ENCODE measurements around the gene PLA2G2C. TPM values are rescaled to one million over a fixed set of nuclear protein-coding genes. Genes with fewer than 3 reads are reported as not detected.

The PLA2G2C gene
- total RNA-seq, 1 donor from 2014 or later = not detected

DNA sequence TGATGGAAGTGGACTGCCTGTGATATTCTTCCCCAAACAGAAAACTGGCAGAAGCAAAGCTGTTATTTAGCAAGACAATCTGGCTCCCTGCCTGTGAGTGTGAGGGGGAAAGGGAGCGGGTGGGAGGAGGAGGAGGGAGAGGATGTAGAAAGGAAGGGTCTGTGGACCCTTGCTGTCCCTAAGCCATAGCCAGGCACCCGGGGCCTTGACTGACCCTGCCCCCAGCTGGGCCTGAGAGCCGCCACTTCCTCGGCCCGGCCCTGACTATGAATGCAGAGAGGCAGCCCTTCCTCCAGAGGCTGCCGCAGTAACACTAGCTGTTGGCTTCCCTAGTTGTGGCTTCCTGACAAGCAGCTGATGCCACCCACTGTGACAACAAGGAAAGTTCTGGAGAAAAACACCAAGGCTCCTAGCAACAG lies 33.3 kb downstream of the PLA2G2C start:
- DNase-seq (ENCODE audit: low spot score) = peak; percentile 41

DNA sequence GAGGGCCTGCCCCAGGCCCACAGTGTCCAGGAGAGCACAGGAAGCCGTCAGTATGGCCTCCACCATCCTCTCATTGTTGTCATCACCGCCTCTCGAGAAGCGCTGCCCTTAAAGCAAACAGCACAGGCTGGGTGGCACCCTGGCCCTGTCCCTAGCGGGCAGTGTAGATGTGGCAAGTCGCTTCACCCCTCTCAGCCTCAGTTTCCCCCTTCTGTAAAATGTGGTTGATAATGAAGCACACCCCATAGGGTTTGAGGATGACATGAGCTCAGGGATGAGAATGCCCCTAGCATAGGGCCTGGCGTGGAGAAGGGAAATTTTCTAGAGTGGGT lies 33.8 kb downstream of the PLA2G2C start:
- no peak for DNase-seq (ENCODE audit: low spot score)

DNA sequence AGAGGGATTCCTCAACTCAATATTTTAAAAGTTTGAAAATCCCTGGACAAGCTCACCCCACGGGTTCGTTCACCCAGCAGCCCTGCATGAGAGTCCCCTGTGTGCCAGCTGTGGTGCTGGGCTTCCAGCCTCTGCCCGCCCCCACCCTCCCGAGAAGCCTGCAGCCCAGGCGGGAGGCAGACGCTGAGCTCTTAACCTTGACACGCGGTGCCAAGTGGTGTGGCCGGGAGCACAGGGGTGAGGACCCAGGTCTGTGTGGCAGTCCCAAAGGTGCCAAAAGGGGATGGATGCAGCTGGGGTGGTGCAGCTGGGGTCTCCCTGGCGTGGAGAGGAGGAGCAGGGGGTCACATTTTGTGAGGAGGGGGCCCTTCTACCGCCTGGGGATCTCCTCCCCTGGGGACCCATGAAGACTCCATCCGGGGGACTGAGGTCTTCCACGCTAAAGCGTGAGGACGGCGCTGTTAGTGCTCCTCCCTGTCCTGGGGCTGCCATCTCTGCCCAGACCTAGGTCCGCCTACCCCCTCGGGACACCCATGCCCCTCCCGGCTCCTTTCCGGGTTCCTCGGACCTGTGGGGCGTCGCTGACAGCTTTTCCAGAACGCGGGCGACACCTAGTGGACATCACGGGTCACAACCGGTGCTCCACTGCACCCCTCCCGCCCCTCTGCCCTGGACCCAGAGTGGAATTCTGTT lies 34.3 kb downstream of the PLA2G2C start:
- peak; percentile 79 for DNase-seq (ENCODE audit: low spot score)

DNA sequence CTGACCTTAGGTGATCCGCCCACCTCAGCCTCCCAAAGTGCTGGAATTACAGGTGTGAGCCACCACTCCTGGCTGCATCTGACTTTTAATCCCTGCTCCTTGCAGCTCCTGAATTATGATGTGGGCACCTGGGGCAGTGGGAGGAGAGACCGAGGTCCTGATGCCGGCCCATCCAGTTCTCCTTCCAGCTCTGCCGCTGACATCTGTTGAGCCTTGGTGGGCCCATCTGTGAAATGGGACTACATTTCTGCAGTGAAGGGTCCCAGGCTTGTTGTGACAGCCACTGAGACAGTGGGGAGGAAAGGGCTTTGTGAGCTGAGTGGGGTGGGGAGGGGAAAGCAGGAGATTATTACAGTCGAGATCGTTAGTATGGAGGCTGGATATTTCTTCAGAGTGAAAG lies 35.3 kb downstream of the PLA2G2C start:
- no peak for DNase-seq (ENCODE audit: low spot score)

DNA sequence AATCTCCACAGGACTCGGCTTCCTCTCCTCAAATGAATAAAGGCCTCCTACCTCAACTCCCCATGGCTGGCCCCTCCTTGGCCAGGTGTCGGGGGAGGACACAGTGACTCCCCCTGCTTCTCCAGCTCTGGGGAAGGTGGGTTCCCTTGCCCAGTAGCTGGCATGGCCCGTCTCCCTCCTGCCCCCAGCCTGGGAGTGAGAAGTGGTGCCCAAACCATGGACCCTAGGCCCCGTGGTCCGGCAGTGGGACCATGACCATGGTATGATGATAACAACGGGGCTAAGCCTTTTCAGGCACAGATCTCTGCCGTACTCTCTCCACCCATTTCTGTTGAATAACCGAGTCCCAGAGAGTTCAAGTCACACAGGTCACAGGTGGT lies 36.0 kb downstream of the PLA2G2C start:
- DNase-seq (ENCODE audit: low spot score) = no peak

DNA sequence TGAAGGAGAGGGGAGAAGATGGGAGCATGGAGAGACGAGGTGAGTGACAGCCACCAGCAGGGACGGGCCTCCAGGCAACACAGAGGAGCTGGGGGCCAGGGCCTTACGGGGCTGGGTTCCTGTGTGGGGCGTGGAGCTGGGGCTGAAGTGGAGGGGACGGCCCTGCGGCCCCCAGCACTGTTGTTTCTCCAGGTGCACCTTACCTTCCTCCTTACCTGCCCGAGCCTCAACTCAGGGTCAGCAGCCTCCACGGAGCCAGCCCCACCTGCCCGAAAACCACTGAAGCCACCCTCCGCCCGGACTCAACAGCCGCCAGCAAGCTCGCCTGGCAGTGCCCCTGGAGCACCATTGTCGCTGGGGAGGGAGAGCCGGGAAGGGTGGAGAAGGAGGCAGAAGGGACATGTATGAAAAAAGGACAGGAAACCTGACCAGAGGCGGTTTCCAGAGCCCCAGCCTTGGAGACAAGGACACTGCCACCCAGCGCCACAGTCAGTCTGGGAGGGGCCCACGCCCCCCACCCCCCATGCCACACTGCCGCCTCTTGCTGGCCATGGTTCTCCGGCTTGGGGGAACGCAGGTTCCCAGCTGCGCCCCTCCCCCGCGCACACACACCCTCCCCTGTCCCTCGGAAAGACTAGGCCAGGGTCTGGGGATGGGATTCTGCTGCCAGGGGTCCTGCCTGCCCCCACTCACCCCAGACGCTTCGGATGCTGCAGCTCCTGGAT lies 36.6 kb downstream of the PLA2G2C start:
- DNase-seq (ENCODE audit: low spot score) = no peak

DNA sequence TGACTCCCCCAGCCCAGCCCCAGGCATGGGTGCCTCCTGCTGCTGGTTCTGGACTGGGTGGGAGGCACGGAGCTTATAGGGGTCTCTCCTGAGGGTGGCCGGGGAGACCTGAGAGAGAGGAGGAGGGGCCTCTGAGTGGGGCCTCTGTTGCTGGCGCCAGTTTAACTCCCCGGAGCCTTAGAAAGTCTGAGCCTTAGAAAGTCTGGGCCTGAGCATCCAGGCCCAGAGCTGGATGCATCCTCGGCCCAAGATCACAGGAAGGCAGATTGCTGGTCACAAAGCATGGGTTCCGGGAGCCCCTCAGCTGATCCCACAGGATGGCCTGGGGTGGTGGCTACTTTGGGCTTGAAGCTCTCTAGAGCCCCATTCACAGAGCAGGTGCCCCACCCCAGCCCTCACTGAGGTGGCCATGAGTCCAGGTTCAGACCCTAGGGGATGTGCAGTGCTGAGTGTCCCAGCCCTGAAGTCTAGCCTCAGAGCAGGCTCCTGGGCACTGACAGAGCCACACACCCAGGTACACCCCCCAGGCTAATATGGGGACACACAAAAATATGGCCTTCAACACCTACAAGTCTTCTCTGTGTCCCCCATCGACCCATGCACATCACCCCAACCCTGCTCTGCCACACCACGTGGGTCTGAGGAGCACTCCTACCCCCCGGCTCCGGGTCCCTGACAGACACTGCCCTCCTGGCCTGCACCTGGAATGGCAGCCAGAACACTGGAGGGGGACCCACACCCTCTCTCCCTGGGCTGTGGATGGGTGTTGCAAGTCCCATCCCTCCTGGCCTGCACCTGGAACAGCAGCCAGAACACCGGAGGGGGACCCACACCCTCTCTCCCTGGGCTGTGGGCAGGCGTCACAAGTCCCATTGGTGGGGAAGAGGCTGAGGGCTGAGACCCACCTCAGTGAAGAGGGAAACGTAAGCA lies 37.5 kb downstream of the PLA2G2C start:
- no peak for DNase-seq (ENCODE audit: low spot score)

DNA sequence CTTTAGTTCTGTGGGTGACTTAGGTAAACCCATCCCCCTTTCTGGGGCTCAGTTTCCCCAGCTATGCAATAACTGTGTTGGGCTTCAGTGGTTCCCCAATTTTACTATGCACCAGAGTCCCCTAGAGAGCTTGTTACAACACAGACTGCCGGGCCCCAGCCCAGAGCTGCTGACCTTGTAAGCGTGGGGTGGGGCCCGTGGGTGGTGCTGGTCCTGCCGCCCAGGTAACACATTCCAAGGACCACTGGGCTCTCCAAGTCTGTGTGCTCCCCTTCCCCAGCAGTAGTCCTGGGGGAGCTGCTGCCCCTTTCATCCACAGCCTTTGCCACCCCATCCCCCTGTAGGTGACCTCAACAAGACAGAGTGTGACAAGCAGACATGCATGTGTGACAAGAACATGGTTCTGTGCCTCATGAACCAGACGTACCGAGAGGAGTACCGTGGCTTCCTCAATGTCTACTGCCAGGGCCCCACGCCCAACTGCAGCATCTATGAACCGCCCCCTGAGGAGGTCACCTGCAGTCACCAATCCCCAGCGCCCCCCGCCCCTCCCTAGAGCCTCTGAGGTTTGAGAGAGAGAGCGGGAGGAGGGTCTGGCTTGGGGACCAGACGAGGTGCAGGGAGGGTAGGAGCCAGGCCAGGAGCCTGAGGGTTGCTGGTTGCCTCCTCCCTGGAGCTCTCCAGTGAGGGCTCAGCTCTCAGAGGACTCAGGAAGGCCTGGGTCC lies 38.3 kb downstream of the PLA2G2C start:
- DNase-seq (ENCODE audit: low spot score) = no peak

DNA sequence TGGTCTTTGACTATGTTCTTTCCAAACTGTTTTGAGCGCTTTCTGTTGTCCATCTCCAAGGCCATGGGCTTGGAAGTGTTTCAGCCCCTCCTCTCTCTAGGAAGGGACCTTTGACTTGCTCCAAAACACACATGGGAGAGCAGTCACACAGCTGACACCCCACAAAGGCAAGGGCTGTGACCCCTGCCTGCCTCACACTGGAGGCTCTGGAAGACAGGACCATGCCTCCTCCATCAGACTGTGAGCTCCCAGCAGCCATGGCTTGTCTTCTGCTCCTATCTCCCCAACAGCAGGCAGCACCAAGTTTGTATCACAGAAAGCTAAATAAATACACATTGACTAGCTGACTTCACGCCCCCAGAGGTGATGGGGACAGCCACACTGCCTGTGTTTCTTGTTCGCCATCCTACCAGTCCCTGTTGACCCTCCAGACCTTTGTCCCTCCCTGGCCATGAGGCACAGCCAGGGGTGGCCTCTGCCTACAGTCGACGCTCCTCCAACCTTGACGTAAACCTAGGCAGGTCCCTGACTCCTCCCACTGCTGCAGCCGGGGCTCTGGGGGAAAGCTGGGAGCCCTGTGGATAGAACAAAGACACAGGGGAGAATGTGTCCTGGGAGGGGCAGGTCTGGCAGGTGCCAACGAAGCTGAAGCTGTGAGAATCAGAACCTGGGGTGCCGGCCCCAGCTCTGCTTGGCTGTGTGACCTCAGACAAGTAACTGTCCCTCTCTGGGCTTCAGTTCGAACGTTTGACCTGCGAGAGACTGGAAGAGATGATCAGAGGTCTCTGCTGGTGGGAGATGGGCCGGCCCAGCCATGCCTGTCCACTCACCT lies 42.4 kb downstream of the PLA2G2C start:
- no peak for DNase-seq (ENCODE audit: low spot score)

DNA sequence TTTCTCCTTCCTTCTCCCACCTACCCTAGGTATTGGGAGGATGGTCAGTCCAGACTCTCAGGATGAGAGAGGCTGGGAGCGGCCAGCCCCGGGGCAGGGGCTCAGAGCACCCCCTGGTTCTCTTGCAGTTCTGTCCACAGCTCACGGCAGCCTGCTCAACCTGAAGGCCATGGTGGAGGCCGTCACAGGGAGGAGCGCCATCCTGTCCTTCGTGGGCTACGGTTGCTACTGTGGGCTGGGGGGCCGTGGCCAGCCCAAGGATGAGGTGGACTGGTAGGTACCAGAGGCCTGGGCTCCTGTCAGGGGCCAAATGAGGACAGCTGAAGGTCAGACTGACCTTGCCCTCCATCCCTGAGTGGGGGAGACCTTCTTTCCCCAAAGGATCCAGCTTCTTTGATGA lies 43.0 kb downstream of the PLA2G2C start:
- no peak for DNase-seq (ENCODE audit: low spot score)

DNA sequence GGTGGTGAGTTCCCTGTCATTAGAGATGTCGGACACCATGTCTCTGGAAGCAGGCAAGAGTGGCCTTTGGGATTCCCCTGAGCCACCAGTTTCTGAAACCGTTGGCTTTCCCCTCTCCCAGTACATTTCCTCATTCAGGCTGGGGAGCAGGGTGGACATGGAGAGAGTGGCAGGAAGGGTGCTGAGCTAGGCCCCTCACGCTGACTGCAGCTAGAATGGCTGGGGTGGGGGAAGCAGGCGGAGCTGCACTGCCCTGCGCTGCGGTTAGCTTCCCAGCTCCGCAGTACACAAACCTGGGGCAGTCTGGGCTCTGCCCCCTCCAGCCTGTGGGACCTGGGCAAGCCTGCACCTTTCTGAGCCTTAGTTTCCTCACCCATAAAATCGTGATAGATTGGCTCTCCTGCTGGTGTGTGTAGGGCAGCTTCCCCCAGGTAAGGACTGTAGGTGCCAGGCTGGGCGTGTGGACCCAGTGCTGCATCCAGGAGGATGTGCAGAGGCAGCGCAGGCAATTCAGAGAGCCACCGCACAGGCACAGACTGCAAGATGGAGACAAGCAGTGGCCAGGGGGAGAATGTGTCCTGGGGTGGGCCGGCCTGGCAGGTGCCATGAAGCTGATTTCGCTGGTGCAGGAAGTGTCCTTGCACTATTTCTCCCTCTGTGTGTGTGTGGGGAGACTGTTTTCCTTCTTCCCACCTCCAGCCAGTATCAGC lies 44.2 kb downstream of the PLA2G2C start:
- no peak for DNase-seq (ENCODE audit: low spot score)

DNA sequence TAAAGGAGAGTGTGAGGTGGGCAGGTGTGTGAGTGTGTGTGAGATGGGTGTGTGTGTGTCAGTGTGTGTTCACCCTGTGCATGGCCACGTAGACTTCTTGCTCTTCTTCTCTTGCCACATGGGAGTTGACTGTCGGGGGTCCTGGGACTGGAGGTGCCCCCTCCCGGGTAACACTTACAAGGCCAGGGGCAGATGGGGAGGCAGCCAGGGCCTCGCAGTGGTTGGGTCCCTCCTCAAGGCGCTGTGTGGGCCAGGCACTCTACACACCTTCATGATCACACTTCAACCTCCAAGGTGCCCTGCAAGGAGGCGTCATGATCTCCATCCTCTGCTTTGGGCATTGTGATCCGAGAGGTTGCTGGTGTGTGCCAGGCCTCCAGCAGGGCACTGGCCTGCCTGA lies 44.9 kb downstream of the PLA2G2C start:
- DNase-seq (ENCODE audit: low spot score) = no peak

DNA sequence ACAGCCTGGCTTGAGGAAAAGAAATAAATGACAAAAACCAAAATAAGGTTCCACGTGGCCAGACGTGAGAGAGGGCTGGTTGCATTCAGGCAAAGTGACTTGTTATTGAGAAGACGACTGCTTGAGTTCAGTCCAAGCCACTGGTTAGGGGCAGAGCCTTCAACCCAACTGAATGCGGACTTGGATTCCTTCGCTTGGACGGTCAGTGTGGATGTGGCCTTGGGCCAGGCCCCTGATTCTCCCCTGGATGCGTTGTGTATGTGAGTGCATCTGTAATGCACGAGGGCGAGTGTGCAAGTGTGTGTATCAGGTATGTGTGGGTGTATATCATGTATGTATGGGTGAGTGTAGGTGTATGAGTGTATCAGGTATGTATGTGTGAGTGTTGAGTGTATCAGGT lies 45.3 kb downstream of the PLA2G2C start:
- DNase-seq (ENCODE audit: low spot score) = no peak

DNA sequence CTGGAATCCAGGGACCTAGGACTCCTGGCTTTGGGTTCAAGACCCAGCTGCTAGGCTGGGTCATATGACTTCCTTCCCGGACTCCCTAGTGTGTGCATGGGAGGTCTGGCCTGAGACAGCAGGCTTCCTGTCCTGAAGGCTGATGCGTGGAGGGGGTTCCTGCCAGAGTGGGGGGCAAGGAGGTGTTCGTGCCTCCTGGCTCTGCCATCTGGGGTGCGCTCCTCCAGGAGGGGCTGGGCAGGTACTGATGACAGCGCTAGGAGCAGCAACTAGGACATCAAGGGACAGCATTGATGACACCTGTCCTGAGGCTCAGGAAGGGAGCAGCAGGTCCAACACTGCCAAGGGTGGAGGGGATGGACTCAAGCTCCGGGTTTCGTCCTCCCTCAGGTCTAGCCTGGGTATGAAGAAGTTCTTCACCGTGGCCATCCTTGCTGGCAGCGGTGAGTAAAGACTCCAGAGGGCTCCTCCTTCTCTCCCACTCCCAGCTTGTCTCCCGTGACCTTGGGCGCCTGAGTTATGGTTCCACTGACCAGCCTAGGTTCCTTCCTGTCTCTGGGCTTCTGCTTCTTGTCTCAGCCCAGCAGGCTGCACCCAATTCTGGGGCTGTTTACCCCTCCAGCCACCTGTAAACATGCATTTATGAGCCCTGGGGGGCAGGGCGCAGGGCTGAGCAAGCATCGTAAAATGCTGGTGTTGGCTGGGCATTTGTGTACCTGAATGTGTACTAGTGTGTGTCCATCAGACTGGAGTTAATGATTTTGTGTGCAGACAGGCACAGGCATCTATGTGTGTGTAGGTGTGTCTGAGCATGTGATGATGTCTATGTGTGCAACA lies 46.3 kb downstream of the PLA2G2C start:
- DNase-seq (ENCODE audit: low spot score) = no peak

DNA sequence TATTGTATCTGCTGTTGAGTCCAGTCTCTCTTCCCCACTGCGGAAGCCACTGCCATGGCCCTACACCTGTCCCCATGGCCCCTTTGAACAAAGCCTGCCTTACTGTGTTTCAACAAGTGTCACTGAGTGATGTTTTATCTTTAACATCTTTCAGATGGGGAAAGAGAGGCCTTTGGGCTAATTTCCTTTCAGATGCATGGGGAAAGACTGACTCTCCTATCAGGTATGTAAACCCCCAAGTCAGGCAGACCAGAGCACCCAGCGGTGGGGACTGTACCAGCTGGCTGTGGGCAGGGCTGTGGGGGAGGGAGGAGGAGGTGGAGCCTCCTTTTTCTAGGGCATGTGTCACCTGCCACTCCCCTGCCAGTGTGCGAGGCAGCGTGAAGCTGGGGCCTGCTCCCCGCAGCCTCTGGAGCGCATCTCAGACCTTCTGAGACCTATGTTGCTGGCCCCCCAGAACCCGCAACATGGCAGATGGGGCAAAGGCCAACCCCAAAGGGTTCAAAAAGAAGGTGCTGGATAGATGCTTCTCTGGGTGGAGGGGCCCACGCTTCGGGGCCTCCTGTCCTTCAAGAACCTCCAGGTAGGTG lies 47.3 kb downstream of the PLA2G2C start, which contains the start of gene PLA2G2F:
TSS of gene PLA2G2F (plus strand) at position 363 of the 590 bp plus-strand sequence. CDS start at position 468, 105 bp downstream.
- DNase-seq (ENCODE audit: low spot score) = peak; percentile 26

DNA sequence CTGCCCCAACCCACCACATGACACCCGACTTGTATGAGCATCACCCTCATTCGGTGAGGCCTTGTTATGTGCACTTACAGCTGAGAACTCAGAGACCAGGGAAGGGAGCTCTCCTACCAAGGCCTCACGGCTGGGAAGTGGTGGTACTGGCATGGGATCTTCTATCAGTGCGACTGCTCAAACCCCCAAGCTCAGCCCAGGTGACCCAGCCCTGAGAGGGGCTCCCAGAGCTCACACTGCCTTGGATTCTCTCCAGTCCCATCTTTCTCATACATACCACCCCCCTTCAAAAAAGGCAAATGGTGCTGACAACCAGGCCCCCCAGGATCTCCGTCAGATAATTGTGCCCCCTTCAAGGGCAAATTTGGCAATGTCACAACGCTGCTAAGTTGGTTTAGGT lies 48.0 kb downstream of the PLA2G2C start:
- DNase-seq (ENCODE audit: low spot score) = no peak

DNA sequence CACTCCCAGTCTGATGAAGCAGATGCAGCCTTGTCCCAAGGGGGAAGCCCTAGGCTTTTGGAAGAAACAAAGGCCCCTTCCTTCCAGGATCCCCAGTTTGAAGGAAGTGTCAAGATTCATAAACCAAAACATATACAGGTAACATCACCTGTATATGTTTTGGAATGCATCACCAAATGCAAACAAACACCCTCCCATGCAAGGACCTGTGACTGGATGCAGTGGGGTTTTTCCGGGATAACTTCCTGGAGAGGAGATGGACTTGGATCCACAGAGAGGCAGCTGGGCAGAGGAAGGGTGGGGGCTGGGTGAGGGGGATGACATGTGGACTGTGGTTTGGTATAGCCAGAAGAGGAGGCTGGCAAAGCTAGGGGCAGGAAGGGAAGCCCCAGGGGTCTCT lies 48.7 kb downstream of the PLA2G2C start:
- peak; percentile 35 for DNase-seq (ENCODE audit: low spot score)

DNA sequence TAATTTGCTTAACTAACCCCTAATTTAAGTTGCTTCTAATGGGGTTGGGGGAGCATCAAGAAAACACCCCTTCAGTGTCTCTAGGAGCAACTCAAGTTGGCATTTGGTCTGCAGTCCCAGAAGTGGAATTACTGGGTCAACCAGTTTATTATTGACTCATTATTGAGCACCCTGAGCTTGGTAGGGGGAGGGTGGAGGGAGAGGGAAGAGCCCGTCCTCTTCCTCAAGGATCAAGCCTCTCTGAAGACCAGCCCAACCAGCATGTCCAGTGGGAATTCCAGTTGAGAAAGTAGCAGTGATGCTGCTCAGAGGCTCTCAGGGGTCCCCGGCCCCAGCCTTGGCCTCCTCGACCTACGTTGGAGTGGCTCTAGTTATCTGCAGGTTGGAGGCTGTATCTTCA lies 49.3 kb downstream of the PLA2G2C start:
- DNase-seq (ENCODE audit: low spot score) = peak; percentile 55

DNA sequence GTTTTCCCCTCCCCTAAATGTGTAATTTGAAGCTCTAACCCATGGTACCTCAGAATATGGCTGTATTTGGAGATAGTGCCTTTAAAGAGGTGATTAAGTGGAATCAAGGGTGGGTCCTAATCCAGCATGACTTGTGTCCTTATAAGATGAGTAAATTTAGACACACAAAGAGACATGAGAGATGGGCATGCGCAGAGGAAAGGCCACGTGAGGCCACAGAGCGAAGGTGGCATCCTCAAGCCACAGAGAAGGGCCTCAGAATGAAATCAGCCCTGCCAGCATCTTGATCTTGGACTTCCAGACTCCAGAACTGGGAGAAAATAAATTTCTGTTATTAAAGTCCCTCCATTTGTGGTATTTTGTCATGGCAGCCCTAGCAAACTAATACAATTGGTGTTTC lies 50.1 kb downstream of the PLA2G2C start:
- DNase-seq (ENCODE audit: low spot score) = no peak
